Suprapubic skin (tissue), 4 donors: Measurements from ENCODE around the gene SLC9A9. TPM values are rescaled to one million over a fixed set of nuclear protein-coding genes. Genes with fewer than 3 reads are reported as not detected.

Experiments used
- DNase-seq, 2 donors: peaks; one replicate each; pipeline ENCODE4 v3.0.0-alpha.2; 2019; ENCODE audit warnings: low spot score in 2 of 2
- H3K27ac ChIP-seq: fragments of 200-600 bp; sonication (generic); one replicate; pipeline ENCODE4 v1.5.1; 2019
- H3K27me3 ChIP-seq: fragments of 200-600 bp; sonication (generic); one replicate; pipeline ENCODE4 v1.5.1; 2019
- H3K36me3 ChIP-seq: fragments of 200-600 bp; sonication (generic); one replicate; pipeline ENCODE4 v1.5.1; 2019
- H3K4me1 ChIP-seq: fragments of 200-600 bp; sonication (generic); one replicate; pipeline ENCODE4 v1.5.1; 2019
- H3K4me3 ChIP-seq: fragments of 200-600 bp; sonication (generic); one replicate; pipeline ENCODE4 v1.5.1; 2019; ENCODE audit warnings: mild to moderate bottlenecking
- H3K9me3 ChIP-seq: fragments of 200-600 bp; sonication (generic); one replicate; pipeline ENCODE4 v1.5.1; 2019
- EP300 ChIP-seq: sonication (generic); formaldehyde crosslinking; IDR thresholded peaks from one replicate; pipeline ENCODE4 v1.6.1; 2017; ENCODE audit warnings: antibody characterized with exemption
- POLR2A ChIP-seq, 2 donors: fragments of 450-650 bp; IDR thresholded peaks; one replicate each; pipeline ENCODE4 v1.6.1; 2017; ENCODE audit warnings: antibody characterized with exemption in 2 of 2, mild to moderate bottlenecking in 2 of 2, moderate library complexity in 2 of 2
- POLR2AphosphoS5 ChIP-seq, 3 donors: sonication (generic); formaldehyde crosslinking; IDR thresholded peaks; one replicate each; pipeline ENCODE4 v1.6.1; 2017; ENCODE audit warnings: antibody characterized with exemption in 3 of 3
- WGBS: methylation state at CpG from one replicate; pipeline ENCODE4 v1.1.5; 2018; 5-methylcytosine and 5-hydroxymethylcytosine counted together
- total RNA-seq, 4 donors: library from RNA; depleted of rRNA; stranded (reverse); fragments of >200 nt; gene quantifications; one replicate each; pipeline ENCODE4 v1.1.0, GENCODE V29; 2016
- TF ChIP-seq, protein P1 (sequence below), 2 donors: fragments of 200-600 bp in 1 of 2; fragments of 450-650 bp in 1 of 2; sonication (generic) in 1 of 2; IDR thresholded peaks; one replicate each; pipeline ENCODE4 v1.5.1; 2016 to 2019; ENCODE audit warnings: antibody characterized with exemption in 2 of 2, mild to moderate bottlenecking in 1 of 2, moderate library complexity in 1 of 2

Gene SLC9A9
- total RNA-seq, 4 donors from 2014 or later, result 16.6 to 51.0 (median 30.0) TPM

DNA sequence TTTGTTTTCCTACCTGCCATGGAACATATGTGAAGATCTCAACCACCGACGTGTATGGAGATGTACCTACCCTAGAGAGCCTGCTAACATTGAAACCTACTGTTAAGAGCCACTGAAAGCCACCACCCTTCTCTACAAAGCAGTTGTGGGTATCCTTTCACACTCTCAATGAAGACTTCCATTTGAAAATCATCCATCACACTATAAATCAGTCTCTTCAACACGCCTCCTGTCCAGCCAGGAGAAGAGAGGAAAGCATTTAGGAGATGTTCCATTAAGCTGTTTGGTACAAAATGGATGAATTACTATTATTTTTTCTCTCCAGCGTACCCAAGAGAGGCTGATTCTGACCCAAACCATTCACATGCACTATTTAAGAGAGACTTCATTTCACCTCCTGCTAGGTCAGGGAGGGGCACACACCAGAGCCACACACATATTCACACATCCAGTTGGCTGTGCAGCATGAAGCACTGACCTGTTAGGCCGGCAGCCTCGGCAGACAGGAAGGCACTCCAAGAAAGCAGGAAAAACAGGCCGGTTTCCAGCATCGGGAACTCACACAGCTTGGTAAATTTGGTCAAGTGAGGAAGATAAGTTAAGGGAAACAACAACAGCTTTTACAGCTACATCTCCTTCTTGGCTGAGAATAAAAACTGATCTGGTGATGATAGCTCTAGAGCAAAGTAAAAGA, 274.5 kb downstream of the SLC9A9 start:
- no peaks in the 10 kb centered on the region for H3K36me3 ChIP-seq
- H3K27ac ChIP-seq, result no peak overlapping the region
- no peaks in the 10 kb centered on the region for H3K9me3 ChIP-seq
- WGBS, result 94% methylated on average over 8 of the region's 8 CpGs
- no peaks in the 10 kb centered on the region for H3K4me1 ChIP-seq
- DNase-seq, result no peak
- no peak overlapping the region for H3K4me3 ChIP-seq
- TF ChIP-seq POLR2A (IDR thresholded peaks at IDR 0.05) (no peak), POLR2AphosphoS5 (IDR thresholded peaks at IDR 0.05) (no peak), EP300 (no peak)
- TF ChIP-seq, protein P1, sequence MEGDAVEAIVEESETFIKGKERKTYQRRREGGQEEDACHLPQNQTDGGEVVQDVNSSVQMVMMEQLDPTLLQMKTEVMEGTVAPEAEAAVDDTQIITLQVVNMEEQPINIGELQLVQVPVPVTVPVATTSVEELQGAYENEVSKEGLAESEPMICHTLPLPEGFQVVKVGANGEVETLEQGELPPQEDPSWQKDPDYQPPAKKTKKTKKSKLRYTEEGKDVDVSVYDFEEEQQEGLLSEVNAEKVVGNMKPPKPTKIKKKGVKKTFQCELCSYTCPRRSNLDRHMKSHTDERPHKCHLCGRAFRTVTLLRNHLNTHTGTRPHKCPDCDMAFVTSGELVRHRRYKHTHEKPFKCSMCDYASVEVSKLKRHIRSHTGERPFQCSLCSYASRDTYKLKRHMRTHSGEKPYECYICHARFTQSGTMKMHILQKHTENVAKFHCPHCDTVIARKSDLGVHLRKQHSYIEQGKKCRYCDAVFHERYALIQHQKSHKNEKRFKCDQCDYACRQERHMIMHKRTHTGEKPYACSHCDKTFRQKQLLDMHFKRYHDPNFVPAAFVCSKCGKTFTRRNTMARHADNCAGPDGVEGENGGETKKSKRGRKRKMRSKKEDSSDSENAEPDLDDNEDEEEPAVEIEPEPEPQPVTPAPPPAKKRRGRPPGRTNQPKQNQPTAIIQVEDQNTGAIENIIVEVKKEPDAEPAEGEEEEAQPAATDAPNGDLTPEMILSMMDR (IDR thresholded peaks at IDR 0.05), result no peak
- H3K27me3 ChIP-seq, result no peaks in the 10 kb centered on the region

DNA sequence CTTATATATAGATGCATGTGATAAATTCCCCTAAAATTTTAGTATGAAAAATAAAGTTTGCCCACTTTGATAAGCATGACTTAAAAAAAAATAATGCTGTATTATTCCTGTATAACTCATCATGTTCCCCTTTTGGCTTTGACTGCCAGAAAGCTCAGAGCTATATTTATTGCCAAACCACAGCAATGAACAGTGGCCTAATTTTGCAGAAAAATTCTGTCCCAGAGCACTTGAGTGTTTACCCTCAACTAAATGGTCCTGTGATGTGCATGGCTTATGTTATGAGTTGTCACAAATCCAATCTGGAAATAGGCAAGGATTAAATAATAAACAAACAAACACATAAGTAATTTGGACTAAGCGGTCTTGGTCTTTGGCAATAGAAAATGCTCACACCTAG, 276.7 kb downstream of the SLC9A9 start:
- Histone ChIP-seq H3K4me1 (no peaks in the 10 kb centered on the region), H3K27me3 (no peaks in the 10 kb centered on the region), H3K36me3 (no peaks in the 10 kb centered on the region), H3K9me3 (no peaks in the 10 kb centered on the region), H3K27ac (no peak overlapping the region), H3K4me3 (no peak overlapping the region)
- DNase-seq, result no peak
- TF ChIP-seq POLR2AphosphoS5 (IDR thresholded peaks at IDR 0.05), result no peak
- 61% methylated on average over 1 of the region's 1 CpG for WGBS

- Histone ChIP-seq H3K27me3 (no peaks in the 10 kb centered on the region), H3K4me3 (no peak overlapping the region), H3K9me3 (no peaks in the 10 kb centered on the region), H3K36me3 (no peaks in the 10 kb centered on the region), H3K4me1 (no peaks in the 10 kb centered on the region), H3K27ac (no peak overlapping the region)
- 73% methylated on average over 2 of the region's 2 CpGs for WGBS
- TF ChIP-seq POLR2AphosphoS5 (IDR thresholded peaks at IDR 0.05), result no peak
- TF ChIP-seq, protein P1 (IDR thresholded peaks at IDR 0.05), result no peak
- TF ChIP-seq POLR2A (IDR thresholded peaks at IDR 0.05), result no peak
- no peak for DNase-seq
Measured at GRCh38 chr3:143567823-143568222, 280.4 kb downstream of the SLC9A9 start.

GRCh38 chr3:143565951-143566350, 282.3 kb downstream of the SLC9A9 start:
- H3K9me3 ChIP-seq, result no peaks in the 10 kb centered on the region

GRCh38 chr3:143563786-143564185, 284.5 kb downstream of the SLC9A9 start:
- peaks cover under 1% of the 10 kb centered on the region for H3K9me3 ChIP-seq
- 88% methylated on average over 3 of the region's 3 CpGs for WGBS
- H3K27ac ChIP-seq, result no peak overlapping the region
- H3K4me1 ChIP-seq, result no peaks in the 10 kb centered on the region
- TF ChIP-seq, protein P1 (IDR thresholded peaks at IDR 0.05), result no peak
- TF ChIP-seq POLR2AphosphoS5 (IDR thresholded peaks at IDR 0.05) (no peak), EP300 (no peak), POLR2A (IDR thresholded peaks at IDR 0.05) (no peak)
- DNase-seq, result no peak
- no peaks in the 10 kb centered on the region for H3K36me3 ChIP-seq
- no peaks in the 10 kb centered on the region for H3K27me3 ChIP-seq
- no peak overlapping the region for H3K4me3 ChIP-seq

More at GRCh38 chr3:143565951-143566350, 282.3 kb downstream of the SLC9A9 start:
- Histone ChIP-seq H3K4me1 (no peaks in the 10 kb centered on the region), H3K27ac (no peak overlapping the region), H3K27me3 (no peaks in the 10 kb centered on the region), H3K36me3 (no peaks in the 10 kb centered on the region), H3K4me3 (no peak overlapping the region)
- no peak for DNase-seq
- TF ChIP-seq, protein P1 (IDR thresholded peaks at IDR 0.05), result no peak
- TF ChIP-seq POLR2AphosphoS5 (IDR thresholded peaks at IDR 0.05) (no peak), EP300 (no peak), POLR2A (IDR thresholded peaks at IDR 0.05) (no peak)

DNA sequence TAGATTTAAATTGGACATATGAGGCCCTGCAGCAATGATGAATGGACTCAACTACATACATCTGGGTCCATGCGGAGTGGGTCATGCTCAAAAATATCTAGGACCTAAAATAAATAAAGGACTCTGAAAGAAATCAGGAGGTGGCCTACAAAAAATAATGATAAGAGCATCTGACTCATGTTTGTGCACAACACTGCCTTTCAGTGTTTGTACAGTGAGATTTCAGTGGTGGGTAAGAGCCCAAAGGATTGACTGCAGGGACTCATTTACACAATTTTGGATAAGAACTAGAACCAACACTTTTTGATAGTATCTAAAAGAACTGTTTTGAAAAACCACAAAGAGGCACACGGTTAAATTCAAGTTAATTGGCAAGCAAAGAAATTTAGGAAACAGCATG, 285.5 kb downstream of the SLC9A9 start:
- WGBS, result 78% methylated on average over 2 of the region's 2 CpGs
- H3K4me1 ChIP-seq, result no peaks in the 10 kb centered on the region
- TF ChIP-seq, protein P1 (IDR thresholded peaks at IDR 0.05), result no peak
- TF ChIP-seq POLR2AphosphoS5 (IDR thresholded peaks at IDR 0.05) (no peak), EP300 (no peak), POLR2A (IDR thresholded peaks at IDR 0.05) (no peak)
- no peak for DNase-seq
- no peaks in the 10 kb centered on the region for H3K36me3 ChIP-seq
- no peak overlapping the region for H3K27ac ChIP-seq
- no peak overlapping the region for H3K4me3 ChIP-seq
- peaks cover 10% of the 10 kb centered on the region for H3K9me3 ChIP-seq
- no peaks in the 10 kb centered on the region for H3K27me3 ChIP-seq
